Measurements from ENCODE around the gene TMEM14C. TPM values are rescaled to one million over a fixed set of nuclear protein-coding genes. Genes with fewer than 3 reads are reported as not detected.
"Not testable (repeated sequence)": the region's sequence is repeated elsewhere in the genome, so short reads cannot be mapped to it uniquely, and the experiment has no call there.

TMEM14C gene
- total and polyA plus RNA-seq, 11 donors, result 94.5 to 179 (median 116) TPM

GRCh38 chr6:10736731-10737130 is 13.9 kb downstream of the TMEM14C start:
- no peak overlapping the region for H3K4me3 ChIP-seq
- H3K4me1 ChIP-seq, result no peaks in the 10 kb centered on the region
- no peaks in the 10 kb centered on the region for H3K9me3 ChIP-seq
- DNase-seq (no peak), ATAC-seq (no peak)
- H3K27ac ChIP-seq, result no peak overlapping the region
- intact Hi-C loops (cut with DNase I), result no loop called here
- H3K27me3 ChIP-seq, result no peaks in the 10 kb centered on the region
- peaks cover 0 to 31% (median 20%) of the 10 kb centered on the region in 9 donors for H3K36me3 ChIP-seq
- WGBS, 4 donors, result 89 to 94% (median 90%) methylated on average over 2 of the region's 2 CpGs
- no peak for TF ChIP-seq POLR2A (IDR thresholded peaks at IDR 0.05)
- no peak for TF ChIP-seq CTCF (IDR thresholded peaks at IDR 0.05)

- peaks cover 0 to 16% (median 0%) of the 10 kb centered on the region in 9 donors for H3K36me3 ChIP-seq
- intact Hi-C loops (cut with DNase I), result loop anchor here in 1 of 10 donors (10.0 kb wide), 1 partner anchor 45 kb away; the partner anchor contains the start of genes C6orf52 and PAK1IP1
- H3K27ac ChIP-seq, result no peak overlapping the region
- no peak overlapping the region for H3K4me3 ChIP-seq
- H3K9me3 ChIP-seq, result no peaks in the 10 kb centered on the region
- DNase-seq, result no peak
- no peak for ATAC-seq
- H3K27me3 ChIP-seq, result no peaks in the 10 kb centered on the region
- TF ChIP-seq CTCF (IDR thresholded peaks at IDR 0.05), result no peak
- no peak for TF ChIP-seq POLR2A (IDR thresholded peaks at IDR 0.05)
- H3K4me1 ChIP-seq, result no peaks in the 10 kb centered on the region
These were observed 17.2 kb downstream of the TMEM14C start for GRCh38 chr6:10740061-10740460.

GRCh38 chr6:10741643-10742042 is 18.8 kb downstream of the TMEM14C start:
- not testable (repeated sequence) for H3K4me1 ChIP-seq, H3K9me3 ChIP-seq, DNase-seq, H3K4me3 ChIP-seq, ATAC-seq, H3K27ac ChIP-seq, H3K27me3 ChIP-seq
- H3K36me3 ChIP-seq, result peaks cover 0 to 16% (median 0%) of the 10 kb centered on the region in 9 donors
- intact Hi-C loops (cut with DNase I), result loop anchor here in 1 of 10 donors (10.0 kb wide), 1 partner anchor 47 kb away; the partner anchor contains the start of genes C6orf52 and PAK1IP1
- WGBS, 4 donors, result 79 to 95% (median 89%) methylated on average over 4 of the region's 4 CpGs

- DNase-seq (no peak), ATAC-seq (no peak)
- no peaks in the 10 kb centered on the region for H3K27me3 ChIP-seq
- no peak overlapping the region for H3K4me3 ChIP-seq
- H3K36me3 ChIP-seq, result peaks cover 0 to 16% (median 0%) of the 10 kb centered on the region in 9 donors
- no peak overlapping the region for H3K27ac ChIP-seq
- H3K4me1 ChIP-seq, result peaks cover 0 to 8% (median 3%) of the 10 kb centered on the region in 12 donors
- no peak for TF ChIP-seq CTCF (IDR thresholded peaks at IDR 0.05)
- no peak for TF ChIP-seq POLR2A (IDR thresholded peaks at IDR 0.05)
- intact Hi-C loops (cut with DNase I), result loop anchor here in 1 of 10 donors (10.0 kb wide), 1 partner anchor 47 kb away; the partner anchor contains the start of genes C6orf52 and PAK1IP1
- WGBS, 4 donors, result 94 to 98% (median 96%) methylated on average over 12 of the region's 12 CpGs
- H3K9me3 ChIP-seq, result no peaks in the 10 kb centered on the region
These were observed 19.4 kb downstream of the TMEM14C start for GRCh38 chr6:10742251-10742650.

GRCh38 chr6:10743515-10743914 is 20.6 kb downstream of the TMEM14C start:
- no peaks in the 10 kb centered on the region for H3K27me3 ChIP-seq
- 81 to 92% (median 87%) methylated on average over 6 of the region's 6 CpGs for WGBS, 4 donors
- H3K4me3 ChIP-seq, result no peak overlapping the region
- H3K9me3 ChIP-seq, result no peaks in the 10 kb centered on the region
- peaks cover 0 to 13% (median 8%) of the 10 kb centered on the region in 12 donors for H3K4me1 ChIP-seq
- no peak for DNase-seq
- H3K36me3 ChIP-seq, result peaks cover 0 to 16% (median 0%) of the 10 kb centered on the region in 9 donors
- no peak for ATAC-seq
- H3K27ac ChIP-seq, result no peak overlapping the region
- TF ChIP-seq POLR2A (IDR thresholded peaks at IDR 0.05), result no peak
- no peak for TF ChIP-seq CTCF (IDR thresholded peaks at IDR 0.05)
- intact Hi-C loops (cut with DNase I), result loop anchor here in 1 of 10 donors (10.0 kb wide), 1 partner anchor 49 kb away; the partner anchor contains the start of genes C6orf52 and PAK1IP1

Data from heart left ventricle (tissue), 16 donors.